ENCODE measurements around the gene SH2B2. TPM values are rescaled to one million over a fixed set of nuclear protein-coding genes. Genes with fewer than 3 reads are reported as not detected.

The SH2B2 gene
- total RNA-seq, 1 experiment from 2014 or later = 14.7 TPM

DNA sequence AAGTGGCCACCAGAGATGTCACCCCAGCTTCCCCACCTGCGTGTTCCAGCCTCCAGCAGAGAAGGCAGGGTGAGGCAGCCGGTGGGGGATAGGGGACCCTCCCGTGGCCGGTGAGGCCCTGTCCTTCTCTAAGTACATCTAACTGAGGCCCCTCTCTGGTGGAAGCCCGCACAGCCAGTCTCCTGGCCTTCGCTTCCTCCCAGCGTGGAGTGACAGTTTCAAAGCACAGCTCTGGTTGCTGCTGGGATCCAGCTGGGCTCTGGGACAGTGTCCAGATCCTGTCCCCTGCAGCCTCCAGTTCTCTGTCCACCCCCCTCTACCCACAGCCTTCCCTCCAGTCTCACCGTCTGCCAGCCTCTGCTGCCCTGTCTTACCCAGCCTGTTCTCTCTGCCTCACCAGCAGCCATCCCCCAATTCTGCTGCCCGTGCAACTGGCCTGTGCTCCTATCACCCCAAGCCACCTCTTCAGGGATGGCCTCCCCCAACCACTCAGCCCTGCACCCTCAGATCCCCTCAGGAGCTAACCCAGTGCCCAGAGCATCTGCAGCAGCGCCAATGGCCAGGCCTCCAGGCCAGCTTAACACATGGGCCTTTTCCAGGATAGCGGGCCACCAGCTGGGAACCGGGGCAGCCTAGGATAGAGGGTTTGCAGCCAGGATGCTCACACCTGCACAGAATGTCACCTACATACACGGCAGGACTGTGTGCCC lies 16.3 kb upstream of the SH2B2 start:
- H3K27me3 Mint-ChIP-seq (ENCODE audit: low read depth) = no peaks in the 10 kb centered on the region
- H3K4me1 Mint-ChIP-seq = peaks cover 5% of the 10 kb centered on the region; the same call in 1 of the 2 replicates
- H3K36me3 Mint-ChIP-seq = no peaks in the 10 kb centered on the region
- ATAC-seq (no peak), DNase-seq (ENCODE audit: low spot score) (no peak)
- ChIA-PET POLR2A (no interaction called here), CTCF (interaction anchor here (0.5 to 1.4 kb wide), 3 partner anchors 8 to 66 kb away, joined by 3 to 5 read pairs (median 4); no protein-coding TSS in a partner anchor)
- H3K27ac Mint-ChIP-seq = peak overlapping the region; percentile 28
- H3K4me3 Mint-ChIP-seq = no peak overlapping the region
- TF ChIP-seq, protein P1, sequence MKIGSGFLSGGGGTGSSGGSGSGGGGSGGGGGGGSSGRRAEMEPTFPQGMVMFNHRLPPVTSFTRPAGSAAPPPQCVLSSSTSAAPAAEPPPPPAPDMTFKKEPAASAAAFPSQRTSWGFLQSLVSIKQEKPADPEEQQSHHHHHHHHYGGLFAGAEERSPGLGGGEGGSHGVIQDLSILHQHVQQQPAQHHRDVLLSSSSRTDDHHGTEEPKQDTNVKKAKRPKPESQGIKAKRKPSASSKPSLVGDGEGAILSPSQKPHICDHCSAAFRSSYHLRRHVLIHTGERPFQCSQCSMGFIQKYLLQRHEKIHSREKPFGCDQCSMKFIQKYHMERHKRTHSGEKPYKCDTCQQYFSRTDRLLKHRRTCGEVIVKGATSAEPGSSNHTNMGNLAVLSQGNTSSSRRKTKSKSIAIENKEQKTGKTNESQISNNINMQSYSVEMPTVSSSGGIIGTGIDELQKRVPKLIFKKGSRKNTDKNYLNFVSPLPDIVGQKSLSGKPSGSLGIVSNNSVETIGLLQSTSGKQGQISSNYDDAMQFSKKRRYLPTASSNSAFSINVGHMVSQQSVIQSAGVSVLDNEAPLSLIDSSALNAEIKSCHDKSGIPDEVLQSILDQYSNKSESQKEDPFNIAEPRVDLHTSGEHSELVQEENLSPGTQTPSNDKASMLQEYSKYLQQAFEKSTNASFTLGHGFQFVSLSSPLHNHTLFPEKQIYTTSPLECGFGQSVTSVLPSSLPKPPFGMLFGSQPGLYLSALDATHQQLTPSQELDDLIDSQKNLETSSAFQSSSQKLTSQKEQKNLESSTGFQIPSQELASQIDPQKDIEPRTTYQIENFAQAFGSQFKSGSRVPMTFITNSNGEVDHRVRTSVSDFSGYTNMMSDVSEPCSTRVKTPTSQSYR (CRISPR knock-in tag; IDR thresholded peaks at IDR 0.05) = no peak
- no peak for TF ChIP-seq ZNF396 (CRISPR knock-in tag; IDR thresholded peaks at IDR 0.05; ENCODE audit: borderline replicate concordance)
- no peaks in the 10 kb centered on the region for H3K9me3 Mint-ChIP-seq

DNA sequence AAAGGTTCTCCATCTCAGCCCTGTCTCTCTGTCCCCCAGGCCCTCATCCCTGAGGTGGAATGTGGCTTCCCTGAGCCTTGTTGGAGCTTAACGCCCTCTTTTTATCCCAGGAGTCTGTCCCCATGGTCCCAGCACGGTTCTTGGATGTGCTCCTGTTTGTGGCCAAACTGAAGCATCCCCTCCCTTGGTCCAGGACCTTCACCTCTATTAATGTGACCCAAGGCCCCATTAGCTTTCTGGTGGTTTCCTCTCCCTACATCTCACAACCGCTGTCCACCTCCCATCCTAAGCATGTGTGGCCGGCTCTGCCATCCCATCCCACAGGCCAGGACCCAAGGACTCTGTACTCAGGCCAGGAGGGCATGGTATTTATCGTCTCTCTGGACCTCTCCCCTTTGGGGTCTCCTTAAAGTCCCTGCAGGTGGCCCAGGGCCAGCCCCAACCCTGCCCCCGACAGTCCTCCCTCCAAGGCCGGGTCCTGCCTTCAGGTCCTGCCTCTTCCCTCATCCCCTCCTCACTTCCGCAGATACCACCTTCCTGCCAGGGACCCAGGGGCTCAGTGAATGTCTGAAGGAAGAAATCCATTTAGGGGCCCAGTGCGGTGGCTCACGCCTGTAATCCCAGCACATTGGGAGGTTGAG lies 15.4 kb upstream of the SH2B2 start:
- Mint-ChIP-seq H3K27me3 (ENCODE audit: low read depth) (no peaks in the 10 kb centered on the region), H3K27ac (no peak overlapping the region), H3K4me3 (no peak overlapping the region), H3K36me3 (no peaks in the 10 kb centered on the region), H3K4me1 (peaks cover 5% of the 10 kb centered on the region; the same call in 1 of the 2 replicates), H3K9me3 (no peaks in the 10 kb centered on the region)
- no peak for DNase-seq (ENCODE audit: low spot score)
- POLR2A ChIA-PET = no interaction called here
- no peak for ATAC-seq
- TF ChIP-seq ZNF416 (CRISPR knock-in tag; IDR thresholded peaks at IDR 0.05) (no peak), ZNF317 (CRISPR knock-in tag; IDR thresholded peaks at IDR 0.05; ENCODE audit: borderline replicate concordance, low read depth) (no peak), ZNF396 (CRISPR knock-in tag; IDR thresholded peaks at IDR 0.05; ENCODE audit: borderline replicate concordance) (no peak), KAT7 (CRISPR knock-in tag; IDR thresholded peaks at IDR 0.05; ENCODE audit: borderline replicate concordance) (no peak), CTCF (IDR thresholded peaks at IDR 0.05) (no peak), MYBL2 (CRISPR knock-in tag; IDR thresholded peaks at IDR 0.05) (no peak), TCF7 (CRISPR knock-in tag; IDR thresholded peaks at IDR 0.05; ENCODE audit: low read depth) (no peak), JUN (CRISPR knock-in tag; IDR thresholded peaks at IDR 0.05) (no peak), OVOL2 (CRISPR knock-in tag; IDR thresholded peaks at IDR 0.05; ENCODE audit: borderline replicate concordance) (no peak), GRHL2 (CRISPR knock-in tag; IDR thresholded peaks at IDR 0.05; ENCODE audit: insufficient replicate concordance, severe bottlenecking) (no peak), AR (CRISPR knock-in tag; IDR thresholded peaks at IDR 0.05) (no peak), CREM (CRISPR knock-in tag; IDR thresholded peaks at IDR 0.05) (no peak), NR2C2 (CRISPR knock-in tag; IDR thresholded peaks at IDR 0.05) (no peak), JAZF1 (CRISPR knock-in tag; IDR thresholded peaks at IDR 0.05) (no peak), ESRRA (CRISPR knock-in tag; IDR thresholded peaks at IDR 0.05; ENCODE audit: borderline replicate concordance) (no peak)
- TF ChIP-seq, protein P2, sequence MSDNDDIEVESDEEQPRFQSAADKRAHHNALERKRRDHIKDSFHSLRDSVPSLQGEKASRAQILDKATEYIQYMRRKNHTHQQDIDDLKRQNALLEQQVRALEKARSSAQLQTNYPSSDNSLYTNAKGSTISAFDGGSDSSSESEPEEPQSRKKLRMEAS (CRISPR knock-in tag; IDR thresholded peaks at IDR 0.05) = no peak
- TF ChIP-seq, protein P3, sequence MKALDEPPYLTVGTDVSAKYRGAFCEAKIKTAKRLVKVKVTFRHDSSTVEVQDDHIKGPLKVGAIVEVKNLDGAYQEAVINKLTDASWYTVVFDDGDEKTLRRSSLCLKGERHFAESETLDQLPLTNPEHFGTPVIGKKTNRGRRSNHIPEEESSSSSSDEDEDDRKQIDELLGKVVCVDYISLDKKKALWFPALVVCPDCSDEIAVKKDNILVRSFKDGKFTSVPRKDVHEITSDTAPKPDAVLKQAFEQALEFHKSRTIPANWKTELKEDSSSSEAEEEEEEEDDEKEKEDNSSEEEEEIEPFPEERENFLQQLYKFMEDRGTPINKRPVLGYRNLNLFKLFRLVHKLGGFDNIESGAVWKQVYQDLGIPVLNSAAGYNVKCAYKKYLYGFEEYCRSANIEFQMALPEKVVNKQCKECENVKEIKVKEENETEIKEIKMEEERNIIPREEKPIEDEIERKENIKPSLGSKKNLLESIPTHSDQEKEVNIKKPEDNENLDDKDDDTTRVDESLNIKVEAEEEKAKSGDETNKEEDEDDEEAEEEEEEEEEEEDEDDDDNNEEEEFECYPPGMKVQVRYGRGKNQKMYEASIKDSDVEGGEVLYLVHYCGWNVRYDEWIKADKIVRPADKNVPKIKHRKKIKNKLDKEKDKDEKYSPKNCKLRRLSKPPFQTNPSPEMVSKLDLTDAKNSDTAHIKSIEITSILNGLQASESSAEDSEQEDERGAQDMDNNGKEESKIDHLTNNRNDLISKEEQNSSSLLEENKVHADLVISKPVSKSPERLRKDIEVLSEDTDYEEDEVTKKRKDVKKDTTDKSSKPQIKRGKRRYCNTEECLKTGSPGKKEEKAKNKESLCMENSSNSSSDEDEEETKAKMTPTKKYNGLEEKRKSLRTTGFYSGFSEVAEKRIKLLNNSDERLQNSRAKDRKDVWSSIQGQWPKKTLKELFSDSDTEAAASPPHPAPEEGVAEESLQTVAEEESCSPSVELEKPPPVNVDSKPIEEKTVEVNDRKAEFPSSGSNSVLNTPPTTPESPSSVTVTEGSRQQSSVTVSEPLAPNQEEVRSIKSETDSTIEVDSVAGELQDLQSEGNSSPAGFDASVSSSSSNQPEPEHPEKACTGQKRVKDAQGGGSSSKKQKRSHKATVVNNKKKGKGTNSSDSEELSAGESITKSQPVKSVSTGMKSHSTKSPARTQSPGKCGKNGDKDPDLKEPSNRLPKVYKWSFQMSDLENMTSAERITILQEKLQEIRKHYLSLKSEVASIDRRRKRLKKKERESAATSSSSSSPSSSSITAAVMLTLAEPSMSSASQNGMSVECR (CRISPR knock-in tag; IDR thresholded peaks at IDR 0.05; ENCODE audit: borderline replicate concordance) = no peak
- TF ChIP-seq, protein P4, sequence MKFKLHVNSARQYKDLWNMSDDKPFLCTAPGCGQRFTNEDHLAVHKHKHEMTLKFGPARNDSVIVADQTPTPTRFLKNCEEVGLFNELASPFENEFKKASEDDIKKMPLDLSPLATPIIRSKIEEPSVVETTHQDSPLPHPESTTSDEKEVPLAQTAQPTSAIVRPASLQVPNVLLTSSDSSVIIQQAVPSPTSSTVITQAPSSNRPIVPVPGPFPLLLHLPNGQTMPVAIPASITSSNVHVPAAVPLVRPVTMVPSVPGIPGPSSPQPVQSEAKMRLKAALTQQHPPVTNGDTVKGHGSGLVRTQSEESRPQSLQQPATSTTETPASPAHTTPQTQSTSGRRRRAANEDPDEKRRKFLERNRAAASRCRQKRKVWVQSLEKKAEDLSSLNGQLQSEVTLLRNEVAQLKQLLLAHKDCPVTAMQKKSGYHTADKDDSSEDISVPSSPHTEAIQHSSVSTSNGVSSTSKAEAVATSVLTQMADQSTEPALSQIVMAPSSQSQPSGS (CRISPR knock-in tag; IDR thresholded peaks at IDR 0.05; ENCODE audit: borderline replicate concordance, low read depth) = no peak
- CTCF ChIA-PET = interaction anchor here (0.5 to 1.6 kb wide), 7 partner anchors 9 to 729 kb away, joined by 3 to 10 read pairs (median 5); no protein-coding TSS in a partner anchor
